Trophoblast cell (in vitro differentiated cells and primary cell): ENCODE measurements around the gene EEFSEC. TPM values are rescaled to one million over a fixed set of nuclear protein-coding genes. Genes with fewer than 3 reads are reported as not detected.
A peak's percentile ranks its signal among the peaks of the same experiment; 100 is the strongest.

Source experiments
- DNase-seq, 2 donors: peaks; one replicate each; pipeline ENCODE4 v3.0.0-alpha.2; 2016
- H2AFZ ChIP-seq: 2 replicates; pipeline ENCODE4 v1.6.1; 2013; ENCODE audit warnings: low read length, moderate library complexity, mild to moderate bottlenecking; ENCODE audit not compliant: insufficient read depth, poor library complexity
- H2AK5ac ChIP-seq: 2 replicates; pipeline ENCODE4 v1.6.1; 2013; ENCODE audit warnings: mild to moderate bottlenecking, low read length
- H2BK120ac ChIP-seq: 2 replicates; pipeline ENCODE4 v1.6.1; 2013; ENCODE audit warnings: low read length, mild to moderate bottlenecking, moderate library complexity; ENCODE audit not compliant: insufficient read depth, poor library complexity
- H2BK12ac ChIP-seq: 2 replicates; pipeline ENCODE4 v1.6.1; 2013; ENCODE audit warnings: mild to moderate bottlenecking, low read length, moderate library complexity
- H2BK5ac ChIP-seq: 2 replicates; pipeline ENCODE4 v1.6.1; 2013; ENCODE audit warnings: low read length, low read depth, moderate library complexity, mild to moderate bottlenecking; ENCODE audit not compliant: poor library complexity
- H3K14ac ChIP-seq: 2 replicates; pipeline ENCODE4 v1.6.1; 2013; ENCODE audit warnings: mild to moderate bottlenecking, low read length
- H3K18ac ChIP-seq: 2 replicates; pipeline ENCODE4 v1.6.1; 2013; ENCODE audit warnings: mild to moderate bottlenecking, low read length
- H3K23ac ChIP-seq: 2 replicates; pipeline ENCODE4 v1.6.1; 2013; ENCODE audit warnings: low read length
- H3K27ac ChIP-seq: 2 replicates; pipeline ENCODE4 v1.5.1; 2013; ENCODE audit warnings: low read depth, mild to moderate bottlenecking, inconsistent platforms, low read length, moderate library complexity
- H3K27me3 ChIP-seq: 2 replicates; pipeline ENCODE4 v1.6.1; 2013; ENCODE audit warnings: inconsistent platforms, mild to moderate bottlenecking, low read length, moderate library complexity; ENCODE audit not compliant: insufficient read depth
- H3K36me3 ChIP-seq, 2 experiments: 1 replicate in 1 of 2; 2 replicates in 1 of 2; pipeline ENCODE4 v1.6.1; 2013; ENCODE audit warnings: low read length in 2 of 2, mild to moderate bottlenecking in 2 of 2, moderate library complexity in 1 of 2; ENCODE audit not compliant: insufficient read depth in 2 of 2, control insufficient read depth in 1 of 2
- H3K4ac ChIP-seq: 2 replicates; pipeline ENCODE4 v1.6.1; 2013; ENCODE audit warnings: low read depth, mild to moderate bottlenecking, low read length, moderate library complexity
- H3K4me1 ChIP-seq, 2 experiments: 1 replicate in 1 of 2; 2 replicates in 1 of 2; pipeline ENCODE4 v1.6.1; 2013; ENCODE audit warnings: low read length in 2 of 2, mild to moderate bottlenecking in 2 of 2, moderate library complexity in 1 of 2; ENCODE audit not compliant: insufficient read depth in 2 of 2, control insufficient read depth in 1 of 2
- H3K4me2 ChIP-seq: 2 replicates; pipeline ENCODE4 v1.6.1; 2013; ENCODE audit warnings: inconsistent platforms, mild to moderate bottlenecking, low read length, moderate library complexity
- H3K4me3 ChIP-seq: 2 replicates; pipeline ENCODE4 v1.5.1; 2013; ENCODE audit warnings: mild to moderate bottlenecking, low read depth, low read length, inconsistent platforms
- H3K79me1 ChIP-seq: one replicate; pipeline ENCODE4 v1.6.1; 2013; ENCODE audit warnings: low read length
- H3K79me2 ChIP-seq: 2 replicates; pipeline ENCODE4 v1.6.1; 2013; ENCODE audit warnings: low read length, mild to moderate bottlenecking; ENCODE audit not compliant: control insufficient read depth, insufficient read depth, poor library complexity
- H3K9ac ChIP-seq: 2 replicates; pipeline ENCODE4 v1.6.1; 2013; ENCODE audit warnings: mild to moderate bottlenecking, low read length
- H3K9me3 ChIP-seq: 2 replicates; pipeline ENCODE4 v1.6.1; 2013; ENCODE audit warnings: low read depth, mild to moderate bottlenecking, control low read depth, inconsistent platforms, low read length; ENCODE audit not compliant: insufficient read depth
- H4K12ac ChIP-seq: 2 replicates; pipeline ENCODE4 v1.6.1; 2013; ENCODE audit warnings: low read depth, mild to moderate bottlenecking, low read length, moderate library complexity
- H4K8ac ChIP-seq: 2 replicates; pipeline ENCODE4 v1.6.1; 2013; ENCODE audit warnings: low read depth, mild to moderate bottlenecking, low read length, moderate library complexity
- H4K91ac ChIP-seq: one replicate; pipeline ENCODE4 v1.6.1; 2013; ENCODE audit warnings: low read depth, mild to moderate bottlenecking, low read length, moderate library complexity
- WGBS: extraction: QIAGEN DNeasy Blood & Tissue Kit; methylation state at CpG from one replicate; pipeline ENCODE4 v1.1.7; 2013; ENCODE audit warnings: missing lambda C conversion rate; ENCODE audit not compliant: insufficient read length, insufficient coverage; ENCODE audit errors: extremely low coverage; 5-methylcytosine and 5-hydroxymethylcytosine counted together
- polyA plus RNA-seq: library from polyadenylated mRNA; stranded (reverse); fragments of 200-250 nt; gene quantifications from 2 replicates; pipeline ENCODE4 v1.2.3, GENCODE V29; 2013

EEFSEC gene
- polyA plus RNA-seq, result 6.7 and 7.2 TPM in 2 replicates

GRCh38 chr3:128153156-128154041 lies at the start of gene EEFSEC:
Gene EEFSEC, plus strand, starts transcription at chr3:128153481. Its CDS starts 27 bp downstream, at chr3:128153508.
- Histone ChIP-seq H2BK12ac (no peak within 1 kb of the TSS), H3K9me3 (no peaks in the 10 kb centered on the region), H2BK5ac (no peak within 1 kb of the TSS), H4K12ac (peak within 1 kb of the TSS; percentile 86), H3K4ac (no peak within 1 kb of the TSS), H3K27ac (peak within 1 kb of the TSS; percentile 4), H3K79me2 (no peaks in the 10 kb centered on the region), H4K8ac (peak within 1 kb of the TSS; percentile 93), H3K79me1 (peaks cover 5% of the 10 kb centered on the region), H2BK120ac (peak within 1 kb of the TSS; percentile 30), H3K4me1 (no peaks in the 10 kb centered on the region), H3K4me3 (peak within 1 kb of the TSS; percentile 95), H3K23ac (no peak within 1 kb of the TSS), H4K91ac (no peak within 1 kb of the TSS), H3K27me3 (no peaks in the 10 kb centered on the region), H3K14ac (peak within 1 kb of the TSS; percentile 28), H3K9ac (peak within 1 kb of the TSS; percentile 80), H2AFZ (peak within 1 kb of the TSS; percentile 87), H3K36me3 (no peaks in the 10 kb centered on the region), H3K4me2 (peak within 1 kb of the TSS; percentile 69), H2AK5ac (no peak within 1 kb of the TSS), H3K18ac (peak within 1 kb of the TSS; percentile 72)
- no CpG with 5 or more reads among the region's 96 CpGs for WGBS
- peak; percentile 67 to 73 for DNase-seq

- Histone ChIP-seq H3K27me3 (no peaks in the 10 kb centered on the region), H3K9ac (no peak overlapping the region), H4K8ac (no peak overlapping the region), H3K79me1 (no peaks in the 10 kb centered on the region), H3K9me3 (no peaks in the 10 kb centered on the region), H2BK120ac (no peak overlapping the region), H4K12ac (no peak overlapping the region), H3K4me1 (no peaks in the 10 kb centered on the region), H3K79me2 (no peaks in the 10 kb centered on the region), H3K14ac (no peak overlapping the region), H2BK5ac (no peak overlapping the region), H3K23ac (no peak overlapping the region), H3K27ac (no peak overlapping the region), H3K4ac (no peak overlapping the region), H2AK5ac (no peak overlapping the region), H2AFZ (no peak overlapping the region), H3K36me3 (peaks cover 4 to 15% of the 10 kb centered on the region in 2 experiments), H3K4me2 (no peak overlapping the region), H4K91ac (no peak overlapping the region), H2BK12ac (no peak overlapping the region), H3K18ac (no peak overlapping the region), H3K4me3 (no peak overlapping the region)
- DNase-seq, result no peak
- no CpG with 5 or more reads among the region's 8 CpGs for WGBS
Observed at GRCh38 chr3:128107834-128108233, 45.4 kb upstream of the EEFSEC start.

GRCh38 chr3:128111147-128111546 lies 42.1 kb upstream of the EEFSEC start:
- Histone ChIP-seq H3K4me3 (no peak overlapping the region), H2AK5ac (no peak overlapping the region), H3K4me1 (no peaks in the 10 kb centered on the region), H2BK12ac (no peak overlapping the region), H3K27ac (no peak overlapping the region), H2BK5ac (no peak overlapping the region), H3K14ac (no peak overlapping the region), H3K79me1 (no peaks in the 10 kb centered on the region), H3K9ac (no peak overlapping the region), H3K18ac (no peak overlapping the region), H3K4me2 (no peak overlapping the region), H3K36me3 (peaks cover 3 to 11% of the 10 kb centered on the region in 2 experiments), H3K23ac (no peak overlapping the region), H4K12ac (no peak overlapping the region), H4K91ac (no peak overlapping the region), H4K8ac (no peak overlapping the region), H2AFZ (no peak overlapping the region), H3K79me2 (no peaks in the 10 kb centered on the region), H3K9me3 (no peaks in the 10 kb centered on the region), H2BK120ac (no peak overlapping the region), H3K27me3 (no peaks in the 10 kb centered on the region), H3K4ac (no peak overlapping the region)
- DNase-seq, result no peak
- WGBS, result no CpG with 5 or more reads among the region's 5 CpGs

- Histone ChIP-seq H2AK5ac (no peak overlapping the region), H2BK12ac (no peak overlapping the region), H4K12ac (no peak overlapping the region), H3K27ac (no peak overlapping the region), H3K4me2 (no peak overlapping the region), H3K27me3 (no peaks in the 10 kb centered on the region), H2AFZ (no peak overlapping the region), H3K9ac (no peak overlapping the region), H2BK5ac (no peak overlapping the region), H3K4ac (no peak overlapping the region), H3K9me3 (no peaks in the 10 kb centered on the region), H4K91ac (no peak overlapping the region), H3K18ac (no peak overlapping the region), H3K23ac (no peak overlapping the region), H3K79me2 (no peaks in the 10 kb centered on the region), H2BK120ac (no peak overlapping the region), H4K8ac (no peak overlapping the region), H3K4me3 (no peak overlapping the region), H3K14ac (no peak overlapping the region), H3K79me1 (no peaks in the 10 kb centered on the region), H3K4me1 (no peaks in the 10 kb centered on the region), H3K36me3 (peaks cover 3 to 11% of the 10 kb centered on the region in 2 experiments)
- peak in 1 of 2 donors; percentile 55 for DNase-seq
- no CpG with 5 or more reads among the region's 7 CpGs for WGBS
Observed at GRCh38 chr3:128112357-128112968, 40.8 kb upstream of the EEFSEC start.
